Adrenal gland (tissue), 12 donors: ENCODE results near the gene CDH4. TPM values are rescaled to one million over a fixed set of nuclear protein-coding genes. Genes with fewer than 3 reads are reported as not detected.

Experiments
- DNase-seq, 7 donors: peaks; one replicate each; pipeline ENCODE4 v3.0.0-alpha.2; 2019 to 2020
- H3K27ac ChIP-seq, 5 donors: fragments of 200-600 bp; sonication (generic) in 4 of 5; 1 replicate in 3 of 5; 2 replicates in 2 of 5; pipeline versions ENCODE4 v1.5.1 to v1.8.0; 2016 to 2020; ENCODE audit warnings: mild to moderate bottlenecking in 1 of 5
- H3K27me3 ChIP-seq: fragments of 200-600 bp; 2 replicates; pipeline ENCODE4 v1.8.0; 2021
- H3K36me3 ChIP-seq, 2 donors: fragments of 200-600 bp; replicated peaks in 1 of 2; 1 replicate in 1 of 2; 2 replicates in 1 of 2; pipeline versions ENCODE4 v1.5.1 to v1.8.0; 2018 to 2022
- H3K4me1 ChIP-seq, 2 donors: fragments of 200-600 bp; replicated peaks in 1 of 2; 1 replicate in 1 of 2; 2 replicates in 1 of 2; pipeline versions ENCODE4 v1.5.1 to v1.8.0; 2018 to 2021
- H3K4me3 ChIP-seq, 4 donors: fragments of 200-600 bp; sonication (generic) in 3 of 4; one replicate each; pipeline ENCODE4 v1.5.1; 2016 to 2018
- H3K9me3 ChIP-seq, 3 donors: fragments of 200-600 bp; sonication (generic) in 1 of 3; replicated peaks in 1 of 3; 1 replicate in 2 of 3; 2 replicates in 1 of 3; pipeline versions ENCODE4 v1.5.1 to v1.8.0; 2016 to 2021
- CTCF ChIP-seq, 6 experiments: fragments of 450-650 bp in 4 of 6; fragments of 200-600 bp in 2 of 6; sonication (generic) in 1 of 6; IDR thresholded peaks; 1 replicate in 5 of 6; 2 replicates in 1 of 6; pipeline versions ENCODE4 v1.5.1 to v1.8.0; 2016 to 2021; ENCODE audit warnings: antibody characterized with exemption in 6 of 6, mild to moderate bottlenecking in 2 of 6, moderate library complexity in 1 of 6
- POLR2A ChIP-seq, 2 donors: fragments of 450-650 bp; IDR thresholded peaks; one replicate each; pipeline ENCODE4 v1.6.1; 2017; ENCODE audit warnings: antibody characterized with exemption in 2 of 2, mild to moderate bottlenecking in 2 of 2, moderate library complexity in 1 of 2
- WGBS, 4 donors: extraction: QIAGEN DNeasy Blood & Tissue Kit in 2 of 4; methylation state at CpG; one replicate each; pipeline versions ENCODE4 v1.1.5 to v1.1.7; 2013 to 2017; 5-methylcytosine and 5-hydroxymethylcytosine counted together
- intact Hi-C, 2 donors: fragments of 100-400 bp; cut with DNase I; formaldehyde crosslinking; loops; one replicate each; pipeline versions ENCODE4 v1.14.1 to v1.15.0; 2022 to 2023
- polyA plus RNA-seq, 3 donors: library from polyadenylated mRNA; stranded (reverse); fragments of 200-250 nt in 2 of 3; fragments of 350-450 nt in 1 of 3; fragmentation: Illumina TruSeq in 1 of 3; extraction: RNeasy Lipid Tissue Mini Kit (QIAGEN cat#74804) in 1 of 3; gene quantifications; one replicate each; pipeline ENCODE4 v1.2.3, GENCODE V29; 2013 to 2014
- total RNA-seq, 9 donors: library from RNA; depleted of rRNA in 4 of 9; stranded (reverse); fragments of >200 nt in 4 of 9; fragments of 120-200 nt in 1 of 9; fragmentation: NEBNext Ultra II Directional in 1 of 9; extraction: Animal tissue kit (Norgen Biotek cat#: 25700) in 1 of 9; gene quantifications; one replicate each; pipeline versions ENCODE4 v1.1.0 to v1.2.4, GENCODE V29; 2013 to 2023
- donor health status: healthy with polysubstance abuse.
- donor health status: Bipolar disorder and iron deficiency.
- donor health status: DM: yes; HTN: yes; CAD: no.
- donor health status: DM: no; HTN: no; CAD: no.
- donor health status: DM: no; HTN: no; CAD: no.
- donor health status: DM: yes; HTN: yes; CAD: no.

Gene CDH4
- total and polyA plus RNA-seq, 12 donors = 0.08 to 0.53 (median 0.20) TPM; not detected in 3

GRCh38 chr20:61519488-61519887 lies 267.4 kb downstream of the CDH4 start:
- intact Hi-C loops = no loop called here
- no peak for DNase-seq
- TF ChIP-seq POLR2A (IDR thresholded peaks at IDR 0.05) = no peak
- TF ChIP-seq CTCF (IDR thresholded peaks at IDR 0.05) = no peak
- H3K4me3 ChIP-seq = no peak overlapping the region
- no peaks in the 10 kb centered on the region for H3K4me1 ChIP-seq
- H3K36me3 ChIP-seq = no peaks in the 10 kb centered on the region
- H3K27ac ChIP-seq = no peak overlapping the region
- H3K27me3 ChIP-seq = no peaks in the 10 kb centered on the region
- no peaks in the 10 kb centered on the region for H3K9me3 ChIP-seq
- WGBS, 4 donors = 84 to 92% (median 88%) methylated on average over 7 to 17 of the region's 17 CpGs

GRCh38 chr20:61520076-61520892 lies 268.2 kb downstream of the CDH4 start:
- DNase-seq = no peak
- Histone ChIP-seq H3K36me3 (no peaks in the 10 kb centered on the region), H3K27ac (no peak overlapping the region), H3K27me3 (no peaks in the 10 kb centered on the region), H3K4me3 (no peak overlapping the region), H3K9me3 (no peaks in the 10 kb centered on the region), H3K4me1 (no peaks in the 10 kb centered on the region)
- intact Hi-C loops = no loop called here
- WGBS, 4 donors = 74 to 86% (median 80%) methylated on average over 11 to 14 of the region's 14 CpGs
- TF ChIP-seq CTCF (IDR thresholded peaks at IDR 0.05) (no peak), POLR2A (IDR thresholded peaks at IDR 0.05) (no peak)

GRCh38 chr20:61520893-61521460 lies 268.9 kb downstream of the CDH4 start:
- intact Hi-C loops = no loop called here
- no peak overlapping the region for H3K4me3 ChIP-seq
- WGBS, 4 donors = 55 to 62% (median 61%) methylated on average over 13 to 14 of the region's 14 CpGs
- H3K36me3 ChIP-seq = no peaks in the 10 kb centered on the region
- no peaks in the 10 kb centered on the region for H3K4me1 ChIP-seq
- H3K27ac ChIP-seq = no peak overlapping the region
- H3K9me3 ChIP-seq = no peaks in the 10 kb centered on the region
- TF ChIP-seq POLR2A (IDR thresholded peaks at IDR 0.05) = no peak
- no peak for TF ChIP-seq CTCF (IDR thresholded peaks at IDR 0.05)
- no peaks in the 10 kb centered on the region for H3K27me3 ChIP-seq
- no peak for DNase-seq

GRCh38 chr20:61521687-61522420 lies 269.8 kb downstream of the CDH4 start:
- H3K4me1 ChIP-seq = no peaks in the 10 kb centered on the region
- H3K9me3 ChIP-seq = no peaks in the 10 kb centered on the region
- intact Hi-C loops = no loop called here
- no peaks in the 10 kb centered on the region for H3K36me3 ChIP-seq
- no peak overlapping the region for H3K4me3 ChIP-seq
- DNase-seq = no peak
- no peaks in the 10 kb centered on the region for H3K27me3 ChIP-seq
- H3K27ac ChIP-seq = no peak overlapping the region
- WGBS, 4 donors = 70 to 84% (median 80%) methylated on average over 19 to 25 of the region's 25 CpGs
- TF ChIP-seq POLR2A (IDR thresholded peaks at IDR 0.05) (no peak), CTCF (IDR thresholded peaks at IDR 0.05) (no peak)
